HK-2 (cell line): Measurements from ENCODE around the gene SHOX.
"Not testable (repeated sequence)": the region's sequence is repeated elsewhere in the genome, so short reads cannot be mapped to it uniquely, and the experiment has no call there.

Source experiments
- DNase-seq: peaks from one replicate; pipeline ENCODE4 v3.0.0-alpha.2; 2018; ENCODE audit not compliant: unreplicated experiment

Gene SHOX

DNA sequence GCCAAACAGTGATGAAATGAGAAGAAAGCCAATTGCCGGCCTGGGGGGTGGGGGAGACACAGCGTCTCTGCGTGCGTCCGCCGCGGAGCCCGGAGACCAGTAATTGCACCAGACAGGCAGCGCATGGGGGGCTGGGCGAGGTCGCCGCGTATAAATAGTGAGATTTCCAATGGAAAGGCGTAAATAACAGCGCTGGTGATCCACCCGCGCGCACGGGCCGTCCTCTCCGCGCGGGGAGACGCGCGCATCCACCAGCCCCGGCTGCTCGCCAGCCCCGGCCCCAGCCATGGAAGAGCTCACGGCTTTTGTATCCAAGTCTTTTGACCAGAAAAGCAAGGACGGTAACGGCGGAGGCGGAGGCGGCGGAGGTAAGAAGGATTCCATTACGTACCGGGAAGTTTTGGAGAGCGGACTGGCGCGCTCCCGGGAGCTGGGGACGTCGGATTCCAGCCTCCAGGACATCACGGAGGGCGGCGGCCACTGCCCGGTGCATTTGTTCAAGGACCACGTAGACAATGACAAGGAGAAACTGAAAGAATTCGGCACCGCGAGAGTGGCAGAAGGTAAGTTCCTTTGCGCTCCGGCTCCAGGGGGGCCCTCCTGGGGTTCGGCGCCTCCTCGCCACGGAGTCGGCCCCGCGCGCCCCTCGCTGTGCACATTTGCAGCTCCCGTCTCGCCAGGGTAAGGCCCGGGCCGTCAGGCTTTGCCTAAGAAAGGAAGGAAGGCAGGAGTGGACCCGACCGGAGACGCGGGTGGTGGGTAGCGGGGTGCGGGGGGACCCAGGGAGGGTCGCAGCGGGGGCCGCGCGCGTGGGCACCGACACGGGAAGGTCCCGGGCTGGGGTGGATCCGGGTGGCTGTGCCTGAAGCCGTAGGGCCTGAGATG lies at the start of gene SHOX:
SHOX (plus strand) TSS at position 180 of the 885 bp plus-strand sequence; CDS start at position 287, 107 bp downstream.
- no peak for DNase-seq

DNA sequence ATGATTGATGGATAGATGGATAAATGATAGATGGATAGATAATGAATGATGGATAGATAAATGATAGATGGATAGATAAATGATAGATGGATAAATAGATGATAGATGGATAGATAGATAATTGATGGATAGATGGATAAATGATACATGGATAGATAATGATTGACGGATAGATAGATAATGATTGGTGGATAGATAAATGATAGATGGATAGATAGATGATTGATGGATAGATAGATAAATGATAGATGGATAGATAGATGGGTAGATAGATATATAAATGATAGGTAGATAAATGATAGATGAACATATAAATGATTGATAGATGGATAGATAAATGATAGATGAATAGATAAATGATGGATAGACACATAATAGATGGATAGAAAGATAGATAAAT lies 49.5 kb upstream of the SHOX start:
- no peak for DNase-seq

DNA sequence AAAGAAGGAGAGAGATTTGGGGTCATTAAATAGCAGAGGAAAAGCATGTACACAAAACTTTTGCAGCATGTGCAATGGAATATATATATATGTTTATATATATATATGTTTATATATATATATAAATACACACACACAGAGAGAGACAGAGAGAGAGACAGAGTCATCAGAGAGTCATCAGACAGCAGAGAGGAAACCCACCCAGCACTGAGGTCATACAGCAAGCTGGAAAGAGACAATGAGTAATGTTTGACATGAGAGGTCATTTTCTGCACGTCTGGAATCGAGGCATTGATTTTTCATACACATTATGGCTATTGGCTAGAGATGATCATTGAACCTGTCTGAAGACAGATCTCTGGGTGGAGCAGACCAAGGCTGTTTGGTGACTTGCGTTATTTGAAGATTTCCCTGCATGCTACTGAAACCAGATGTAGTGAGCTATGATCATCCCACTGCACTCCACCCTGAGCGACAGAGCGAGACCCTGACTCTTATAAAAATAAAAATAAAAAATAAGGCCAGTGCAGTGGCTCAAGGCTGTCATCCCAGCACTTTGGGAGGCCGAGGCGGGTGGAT lies 48.8 kb upstream of the SHOX start:
- DNase-seq = no peak

DNA sequence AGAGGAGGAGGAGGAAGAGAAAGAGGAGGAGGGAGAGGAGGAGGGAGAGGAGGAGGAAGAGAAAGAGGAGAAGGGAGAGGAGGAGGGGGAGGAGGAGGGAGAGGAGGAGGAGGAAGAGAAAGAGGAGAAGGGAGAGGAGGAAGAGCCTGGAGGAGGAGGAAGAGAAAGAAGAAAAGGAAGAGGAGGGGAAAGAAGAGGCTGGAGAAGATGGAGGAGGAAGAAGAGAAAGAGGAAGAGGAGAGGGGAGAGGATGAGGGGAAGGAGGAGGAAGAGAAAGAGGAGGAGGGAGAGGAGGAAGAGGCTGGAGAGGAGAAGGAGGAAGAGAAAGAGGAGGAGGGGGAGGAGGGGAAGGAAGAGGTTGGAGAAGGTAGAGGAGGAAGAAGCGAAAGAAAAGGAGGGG lies 46.0 kb upstream of the SHOX start:
- DNase-seq = no peak

DNA sequence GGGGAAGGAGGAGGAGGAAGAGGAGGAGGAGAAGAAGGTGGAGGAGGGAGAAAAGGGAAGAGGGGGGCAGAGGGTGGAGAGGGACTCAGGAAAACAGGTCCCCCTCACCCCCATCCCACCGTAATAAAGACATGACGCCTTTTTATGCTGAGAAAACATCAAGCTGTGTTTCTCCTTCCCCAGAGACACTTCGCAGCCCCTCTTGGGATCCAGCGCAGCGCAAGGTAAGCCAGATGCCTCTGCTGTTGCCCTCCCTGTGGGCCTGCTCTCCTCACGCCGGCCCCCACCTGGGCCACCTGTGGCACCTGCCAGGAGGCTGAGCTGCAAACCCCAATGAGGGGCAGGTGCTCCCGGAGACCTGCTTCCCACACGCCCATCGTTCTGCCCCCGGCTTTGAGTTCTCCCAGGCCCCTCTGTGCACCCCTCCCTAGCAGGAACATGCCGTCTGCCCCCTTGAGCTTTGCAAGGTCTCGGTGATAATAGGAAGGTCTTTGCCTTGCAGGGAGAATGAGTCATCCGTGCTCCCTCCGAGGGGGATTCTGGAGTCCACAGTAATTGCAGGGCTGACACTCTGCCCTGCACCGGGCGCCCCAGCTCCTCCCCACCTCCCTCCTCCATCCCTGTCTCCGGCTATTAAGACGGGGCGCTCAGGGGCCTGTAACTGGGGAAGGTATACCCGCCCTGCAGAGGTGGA lies 45.3 kb upstream of the SHOX start:
- DNase-seq = no peak

DNA sequence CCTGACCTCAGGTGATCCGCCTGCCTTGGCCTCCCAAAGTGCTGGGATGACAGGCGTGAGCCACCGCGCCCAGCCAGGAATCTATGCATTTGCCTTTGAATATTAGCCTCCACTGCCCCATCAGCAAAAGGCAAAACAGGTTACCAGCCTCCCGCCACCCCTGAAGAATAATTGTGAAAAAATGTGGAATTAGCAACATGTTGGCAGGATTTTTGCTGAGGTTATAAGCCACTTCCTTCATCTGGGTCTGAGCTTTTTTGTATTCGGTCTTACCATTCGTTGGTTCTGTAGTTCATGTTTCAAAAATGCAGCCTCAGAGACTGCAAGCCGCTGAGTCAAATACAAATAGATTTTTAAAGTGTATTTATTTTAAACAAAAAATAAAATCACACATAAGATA lies 44.2 kb upstream of the SHOX start:
- no peak for DNase-seq

DNA sequence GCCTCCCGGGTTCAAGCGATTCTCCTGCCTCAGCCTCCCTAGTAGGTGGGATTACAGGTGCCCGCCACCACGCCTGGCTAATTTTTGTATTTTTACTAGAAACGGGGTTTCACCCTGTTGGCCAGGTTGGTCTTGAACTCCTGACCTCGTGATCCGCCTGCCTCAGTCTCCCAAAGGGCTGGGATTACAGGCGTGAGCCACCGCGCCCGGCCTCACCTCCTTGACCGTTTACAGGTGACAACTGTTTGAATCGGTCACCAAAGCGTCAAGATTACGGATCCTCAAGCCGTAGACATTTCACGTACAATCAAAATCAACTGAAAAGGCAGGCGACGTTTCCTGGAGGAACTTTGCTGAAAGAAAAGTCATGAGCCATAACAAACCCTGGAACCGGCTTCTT lies 41.3 kb upstream of the SHOX start:
- not testable (repeated sequence) for DNase-seq

DNA sequence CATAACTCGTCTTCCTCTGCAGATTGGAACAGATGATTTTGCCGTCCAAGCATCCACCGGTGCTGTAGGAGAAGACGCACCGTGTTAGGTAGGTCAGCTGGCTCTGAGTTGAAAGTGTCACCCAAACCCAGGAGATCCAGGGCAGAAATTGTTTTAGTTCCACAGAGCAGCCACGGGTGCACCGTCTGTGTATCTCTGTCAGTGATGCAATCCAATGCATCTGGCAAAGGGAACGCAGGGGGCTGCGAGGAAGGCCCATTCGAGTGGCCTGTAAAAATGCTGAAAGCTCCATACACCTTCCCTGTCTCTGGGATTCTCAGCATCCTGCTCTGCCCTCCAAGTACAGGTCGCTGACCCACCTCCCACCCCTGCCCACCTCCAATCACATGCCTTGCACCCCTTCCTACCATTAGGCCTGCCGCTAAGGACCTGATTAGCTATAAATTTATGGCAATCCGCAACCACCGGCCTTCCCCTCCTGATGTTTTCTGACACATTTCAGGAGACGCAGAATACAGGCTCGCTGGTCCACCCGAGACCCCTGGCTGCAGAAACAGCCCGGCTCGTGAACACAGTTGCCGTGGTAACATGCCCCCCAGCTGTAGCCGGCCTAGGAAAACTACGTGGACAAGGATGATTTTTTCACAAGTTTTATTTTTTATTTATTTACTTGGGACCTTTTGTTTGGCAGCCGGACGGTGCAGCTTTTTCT lies 39.7 kb upstream of the SHOX start:
- no peak for DNase-seq

DNA sequence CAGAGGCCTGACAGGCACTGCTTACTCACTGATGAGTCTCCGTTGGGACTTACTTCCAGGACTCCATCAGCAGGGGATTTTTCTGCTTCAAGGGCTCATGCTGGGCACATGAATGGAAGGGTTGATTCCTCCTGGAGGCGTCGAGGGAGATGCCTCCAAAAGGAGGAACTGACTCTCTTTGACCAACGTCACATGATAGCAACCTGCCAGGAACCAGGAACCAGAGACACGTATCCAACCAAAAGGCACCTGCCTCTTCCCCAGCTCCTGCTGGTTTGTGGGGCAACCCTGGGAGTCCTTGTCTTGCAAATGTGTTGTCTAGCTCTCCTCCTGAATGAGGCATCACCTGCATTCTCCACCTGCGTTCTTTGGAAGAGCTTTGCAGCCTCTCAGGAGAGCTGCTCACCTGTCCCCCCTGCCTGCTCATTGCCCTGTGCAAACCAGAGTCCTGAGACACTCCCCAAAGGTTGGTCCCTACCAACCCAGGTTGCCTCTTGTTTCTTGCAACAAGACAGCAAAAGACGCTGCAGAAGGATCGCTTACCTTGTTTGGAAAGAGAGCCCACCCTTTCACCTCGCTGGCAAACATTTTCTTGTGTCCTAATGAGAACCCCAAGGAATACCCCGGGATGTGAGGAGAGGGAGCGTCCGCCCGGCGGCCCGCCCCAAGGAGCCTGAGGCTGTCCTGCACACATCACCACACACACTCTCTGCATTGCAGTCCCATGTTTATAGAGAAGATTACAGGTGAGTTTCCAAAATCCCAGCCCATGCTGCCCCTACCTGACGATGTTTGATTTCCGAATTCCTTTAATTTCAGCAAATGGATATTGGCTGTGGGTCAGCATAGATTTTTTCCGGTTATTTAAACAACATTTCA lies 30.5 kb upstream of the SHOX start:
- DNase-seq = no peak

DNA sequence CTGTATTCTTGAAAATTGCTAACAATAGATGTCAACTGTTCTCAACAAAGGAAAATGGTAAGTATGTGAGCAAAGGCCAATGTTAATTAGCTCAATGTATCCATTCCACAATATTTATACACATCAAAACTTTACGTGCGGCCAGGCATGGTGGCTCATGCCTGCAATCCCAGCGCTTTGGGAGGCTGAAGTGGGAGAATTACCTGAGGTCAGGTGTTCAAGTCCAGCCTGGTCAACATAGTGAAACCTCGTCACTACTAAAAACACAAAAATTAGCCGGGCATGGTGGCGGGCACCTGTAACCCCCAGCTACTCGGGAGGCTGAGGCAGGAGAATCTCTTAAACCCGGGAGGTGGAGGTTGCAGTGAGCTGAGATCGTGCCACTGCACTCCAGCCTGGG lies 27.6 kb upstream of the SHOX start:
- DNase-seq = not testable (repeated sequence)

DNA sequence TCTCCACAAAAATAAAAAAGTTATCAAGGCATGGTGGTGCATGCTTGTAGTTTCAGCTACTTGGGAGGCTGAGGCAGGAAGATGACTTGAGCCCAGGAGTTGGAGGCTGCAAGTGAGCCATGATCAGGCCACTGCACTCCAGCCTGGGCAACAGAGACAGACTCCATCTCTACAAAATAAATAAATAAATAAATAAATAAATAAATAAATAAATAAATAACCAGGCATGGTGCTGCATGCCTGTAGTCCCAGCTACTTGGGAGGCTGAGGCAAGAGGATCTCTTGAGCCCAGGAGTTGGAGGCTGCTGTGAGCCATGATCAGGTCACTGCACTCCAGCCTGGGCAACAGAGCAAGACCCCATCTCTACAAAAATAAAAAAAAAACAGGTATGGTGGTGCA lies 26.0 kb upstream of the SHOX start:
- DNase-seq = not testable (repeated sequence)

DNA sequence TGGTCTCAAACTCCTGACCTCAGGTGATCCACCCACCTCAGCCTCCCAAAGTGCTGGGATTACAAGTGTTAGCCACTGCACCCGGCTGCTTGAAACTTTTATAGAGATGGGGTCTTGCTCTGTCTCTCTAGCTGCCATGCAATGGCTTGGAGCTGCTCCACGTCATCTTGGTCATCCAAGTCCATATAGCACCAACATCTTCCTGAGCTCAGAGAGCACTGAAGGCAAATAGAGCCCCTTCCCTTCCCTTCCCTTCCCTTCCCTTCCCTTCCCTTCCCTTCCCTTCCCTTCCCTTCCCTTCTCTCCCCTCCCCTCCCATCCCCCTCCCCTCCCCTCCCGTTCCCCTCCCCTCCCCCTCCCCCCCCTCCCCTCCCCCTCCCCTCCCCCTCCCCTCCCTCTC lies 22.5 kb upstream of the SHOX start:
- DNase-seq = not testable (repeated sequence)

DNA sequence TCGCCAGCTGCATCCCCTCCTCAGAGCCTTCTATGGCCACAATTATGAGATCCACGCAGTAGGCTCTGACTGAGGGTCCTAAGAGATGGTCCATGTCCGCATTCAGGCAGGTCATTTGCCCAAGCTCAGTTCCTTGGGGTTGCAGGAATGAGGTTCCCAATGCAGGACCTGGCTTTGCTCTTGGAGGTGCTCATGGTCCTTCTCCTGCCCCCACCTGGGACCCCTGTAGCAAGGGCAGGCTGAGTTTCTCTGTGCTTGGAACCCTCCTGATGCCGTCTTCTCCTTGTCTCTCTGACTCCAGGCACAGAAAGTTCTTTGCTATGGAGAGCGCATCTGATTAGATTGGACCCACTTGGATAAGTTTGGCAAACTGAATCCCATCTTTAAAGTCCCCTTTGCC lies 16.5 kb upstream of the SHOX start:
- DNase-seq = no peak

DNA sequence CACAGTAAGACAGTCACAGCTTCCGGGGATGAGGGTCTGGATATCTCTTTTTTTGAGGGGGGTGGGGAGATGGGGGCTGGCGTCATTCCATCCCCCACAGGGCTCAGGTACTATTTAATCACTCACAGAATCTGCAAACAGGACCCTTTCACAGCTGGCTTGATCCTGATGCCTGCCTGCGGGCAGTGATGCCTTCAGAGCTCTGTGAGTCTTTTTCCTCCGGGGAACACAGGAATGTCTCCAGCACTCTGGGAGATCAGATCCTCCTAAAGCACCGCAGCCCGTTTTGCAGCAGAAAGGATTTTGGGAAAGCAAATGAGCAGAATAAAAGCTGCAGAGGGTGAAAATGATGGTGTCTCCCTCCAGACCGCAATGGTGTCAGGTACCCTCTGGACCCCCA lies 13.2 kb upstream of the SHOX start:
- no peak for DNase-seq

DNA sequence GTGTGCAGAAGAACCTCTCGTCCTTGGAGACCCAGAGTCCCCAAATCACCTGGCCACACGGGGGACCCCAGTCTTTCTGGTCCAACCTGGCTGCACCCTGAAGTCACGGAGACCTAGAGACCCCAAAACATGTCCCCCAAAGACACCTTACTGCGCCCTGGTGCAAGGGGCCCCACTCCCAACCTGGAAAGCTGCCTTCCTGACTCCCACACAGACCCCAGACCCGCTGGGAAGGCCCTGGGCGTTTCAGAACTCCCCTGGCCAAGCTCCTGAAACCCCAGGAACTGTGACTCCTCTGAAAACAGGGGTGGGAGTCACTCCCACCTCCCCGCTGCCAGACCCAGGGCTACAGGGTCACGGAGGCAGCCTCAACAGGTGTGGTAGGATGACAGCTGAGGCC lies 12.7 kb upstream of the SHOX start:
- DNase-seq = no peak

DNA sequence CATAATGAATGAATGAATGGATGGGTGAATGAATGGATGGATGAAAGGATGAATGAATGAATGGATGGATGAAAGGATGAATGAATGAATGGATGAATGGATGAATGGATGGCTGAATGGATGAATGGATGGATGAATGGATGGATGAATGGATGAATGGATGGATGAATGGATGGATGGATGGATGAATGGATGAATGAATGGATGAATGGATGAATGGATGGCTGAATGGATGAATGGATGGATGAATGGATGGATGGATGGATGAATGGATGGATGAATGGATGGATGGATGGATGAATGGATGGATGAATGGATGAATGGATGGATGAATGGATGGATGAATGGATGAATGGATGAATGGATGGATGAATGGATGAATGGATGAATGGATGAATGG lies 12.3 kb upstream of the SHOX start:
- not testable (repeated sequence) for DNase-seq

DNA sequence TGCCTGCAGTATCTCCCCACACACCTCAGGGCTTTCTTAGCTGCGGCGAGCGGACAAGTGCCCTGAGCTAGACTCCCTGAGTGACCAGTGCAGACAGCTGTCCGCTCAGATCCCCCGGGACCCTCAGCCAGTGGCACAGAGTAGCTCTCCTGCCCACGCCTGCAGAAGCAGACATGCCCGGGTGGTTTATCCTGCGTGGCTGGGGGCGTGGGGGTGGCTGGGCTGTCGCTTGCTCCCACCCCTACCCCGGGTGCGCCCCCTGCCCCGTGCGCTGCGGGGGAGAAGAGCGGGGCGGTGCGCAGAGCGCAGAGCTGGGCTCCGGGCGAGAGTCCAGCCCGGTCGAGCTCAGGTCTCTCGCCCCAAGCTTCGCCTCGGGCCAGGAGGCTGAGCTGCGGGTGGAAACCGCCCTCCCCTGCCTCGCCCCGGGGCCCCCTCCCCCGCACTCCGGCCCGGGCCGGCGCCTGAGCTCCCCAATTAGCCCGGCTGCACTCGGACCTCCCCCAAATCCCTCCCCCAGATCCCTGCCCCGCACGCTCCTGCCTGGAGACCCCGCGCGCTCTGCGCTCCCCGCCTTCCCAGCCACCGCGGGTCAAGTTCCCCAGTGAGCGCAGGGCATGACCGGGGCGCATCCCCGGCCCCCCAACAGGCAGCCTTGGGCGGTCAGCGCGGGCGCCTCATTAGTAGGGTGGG lies 11.7 kb upstream of the SHOX start:
- DNase-seq = no peak

DNA sequence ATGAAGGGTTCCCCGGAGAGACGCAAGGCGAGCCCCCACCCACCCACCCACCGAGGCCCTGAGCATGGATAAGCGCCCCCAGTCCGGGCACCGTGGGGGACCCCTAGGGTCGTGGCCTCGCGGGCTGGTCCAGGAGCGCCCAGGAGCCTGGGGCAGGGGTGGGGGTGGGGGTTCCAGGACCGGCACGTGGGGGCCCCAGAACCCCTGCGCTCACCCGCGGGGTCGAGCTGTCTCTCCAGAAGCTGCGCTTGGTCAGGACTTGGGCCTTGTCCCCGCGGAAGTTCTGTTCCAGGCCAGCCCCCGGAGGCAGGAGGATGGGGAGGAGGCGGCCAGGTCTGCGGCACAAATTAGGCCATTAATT lies 11.2 kb upstream of the SHOX start:
- DNase-seq = no peak

DNA sequence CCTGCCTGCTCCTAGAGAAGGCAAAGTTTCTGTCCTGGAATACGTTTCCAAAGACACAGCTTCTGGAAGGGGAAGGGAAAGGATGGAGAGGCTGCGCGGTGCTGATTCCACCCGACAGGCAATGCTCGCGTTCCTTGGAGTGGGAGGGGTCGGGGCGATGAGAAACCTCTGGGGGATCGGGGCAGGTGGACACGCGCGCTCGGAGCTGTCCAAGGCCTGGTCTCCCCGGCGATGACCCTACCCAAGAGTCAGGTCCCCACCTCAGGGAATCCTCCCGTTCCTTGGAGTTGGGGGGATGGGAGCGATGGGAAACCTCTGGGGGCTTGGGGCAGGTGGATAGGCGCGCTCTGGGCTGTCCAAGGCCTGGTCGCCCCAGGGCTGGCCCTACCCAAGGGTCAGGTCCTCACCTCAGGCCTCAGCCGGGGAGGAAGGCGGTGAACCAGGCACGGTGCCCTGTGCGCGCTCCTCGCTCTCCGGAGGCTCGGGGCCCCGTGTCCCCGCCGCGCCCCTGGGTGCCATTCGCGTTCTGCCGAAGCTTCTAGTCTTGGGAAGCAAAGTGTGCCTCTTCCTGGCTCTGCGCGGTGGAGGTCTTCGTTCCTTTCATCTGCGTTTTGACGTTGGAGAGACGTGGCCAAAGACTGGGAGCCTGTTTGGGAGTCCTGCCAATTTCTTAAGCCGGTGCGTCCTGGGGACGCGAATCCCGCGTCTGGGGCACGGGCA lies 10.6 kb upstream of the SHOX start:
- DNase-seq = no peak
